ENCODE measurements around the gene C1orf52.
A peak's percentile ranks its signal among the peaks of the same experiment; 100 is the strongest.

- TF ChIP-seq, protein P1, sequence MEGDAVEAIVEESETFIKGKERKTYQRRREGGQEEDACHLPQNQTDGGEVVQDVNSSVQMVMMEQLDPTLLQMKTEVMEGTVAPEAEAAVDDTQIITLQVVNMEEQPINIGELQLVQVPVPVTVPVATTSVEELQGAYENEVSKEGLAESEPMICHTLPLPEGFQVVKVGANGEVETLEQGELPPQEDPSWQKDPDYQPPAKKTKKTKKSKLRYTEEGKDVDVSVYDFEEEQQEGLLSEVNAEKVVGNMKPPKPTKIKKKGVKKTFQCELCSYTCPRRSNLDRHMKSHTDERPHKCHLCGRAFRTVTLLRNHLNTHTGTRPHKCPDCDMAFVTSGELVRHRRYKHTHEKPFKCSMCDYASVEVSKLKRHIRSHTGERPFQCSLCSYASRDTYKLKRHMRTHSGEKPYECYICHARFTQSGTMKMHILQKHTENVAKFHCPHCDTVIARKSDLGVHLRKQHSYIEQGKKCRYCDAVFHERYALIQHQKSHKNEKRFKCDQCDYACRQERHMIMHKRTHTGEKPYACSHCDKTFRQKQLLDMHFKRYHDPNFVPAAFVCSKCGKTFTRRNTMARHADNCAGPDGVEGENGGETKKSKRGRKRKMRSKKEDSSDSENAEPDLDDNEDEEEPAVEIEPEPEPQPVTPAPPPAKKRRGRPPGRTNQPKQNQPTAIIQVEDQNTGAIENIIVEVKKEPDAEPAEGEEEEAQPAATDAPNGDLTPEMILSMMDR (IDR thresholded peaks at IDR 0.05), result no peak
- TF ChIP-seq POLR2AphosphoS5 (IDR thresholded peaks at IDR 0.05; ENCODE audit: low read depth, low read length) (peak; percentile 9), SIN3A (IDR thresholded peaks at IDR 0.05; ENCODE audit: borderline replicate concordance, insufficient read depth, low read depth, low read length) (no peak; the same call in 1 of the 2 replicates), REST (IDR thresholded peaks at IDR 0.05; ENCODE audit: insufficient read depth in 1 of 2, low read depth in 2 of 2, low read length in 1 of 2) (no peak)
Observed at GRCh38 chr1:85201340-85202091, 57.9 kb downstream of the C1orf52 start.
